HepG2 (cell line): Measurements from ENCODE around the gene MBOAT7. TPM values are rescaled to one million over a fixed set of nuclear protein-coding genes. Genes with fewer than 3 reads are reported as not detected.

Source experiments
- AKAP8 ChIP-seq: sonication (generic); formaldehyde crosslinking; IDR thresholded peaks from 2 replicates; pipeline ENCODE4 v1.5.1; 2020; ENCODE audit warnings: mild to moderate bottlenecking, missing genetic modification reagents
- E2F1 ChIP-seq: sonication (generic); formaldehyde crosslinking; IDR thresholded peaks from 2 replicates; pipeline ENCODE4 v1.5.0; 2020; ENCODE audit warnings: missing genetic modification reagents
- FOXP1 ChIP-seq, 2 experiments: fragments of 450-650 bp in 1 of 2; IDR thresholded peaks; 2 replicates each; pipeline ENCODE4 v1.6.1; 2017 to 2018; ENCODE audit warnings: antibody characterized with exemption in 1 of 2
- KDM2A ChIP-seq: sonication (generic); formaldehyde crosslinking; IDR thresholded peaks from 2 replicates; pipeline ENCODE4 v1.4.0; 2020; ENCODE audit warnings: low read depth, missing genetic modification reagents, borderline replicate concordance
- KDM6A ChIP-seq: IDR thresholded peaks from 2 replicates; pipeline ENCODE4 v1.6.1; 2016; ENCODE audit warnings: low read depth
- SMARCC2 ChIP-seq: fragments of 450-650 bp; IDR thresholded peaks from 2 replicates; pipeline ENCODE4 v1.6.1; 2017; ENCODE audit warnings: antibody characterized with exemption, mild to moderate bottlenecking
- THAP9 ChIP-seq: sonication (generic); formaldehyde crosslinking; IDR thresholded peaks from 2 replicates; pipeline ENCODE4; 2020; ENCODE audit warnings: missing genetic modification reagents, mild to moderate bottlenecking, borderline replicate concordance
- TRIM22 ChIP-seq: fragments of 450-650 bp; IDR thresholded peaks from 2 replicates; pipeline ENCODE4 v1.6.1; 2017
- ZFP36L1 ChIP-seq: sonication (generic); formaldehyde crosslinking; IDR thresholded peaks from 2 replicates; pipeline ENCODE4 v1.8.0; 2022; ENCODE audit warnings: mild to moderate bottlenecking, missing genetic modification reagents, moderate library complexity
- ZNF235 ChIP-seq: sonication (generic); formaldehyde crosslinking; IDR thresholded peaks from 2 replicates; pipeline ENCODE4 v1.8.1; 2023; ENCODE audit warnings: mild to moderate bottlenecking, missing genetic modification reagents, borderline replicate concordance
- ZNF512 ChIP-seq: sonication (generic); formaldehyde crosslinking; IDR thresholded peaks from 2 replicates; pipeline ENCODE4 v1.4.0; 2020; ENCODE audit warnings: mild to moderate bottlenecking, missing genetic modification reagents
- ZNF672 ChIP-seq: sonication (generic); formaldehyde crosslinking; IDR thresholded peaks from 2 replicates; pipeline ENCODE4 v1.8.1; 2022; ENCODE audit warnings: missing genetic modification reagents
- ZSCAN5A ChIP-seq: sonication (generic); formaldehyde crosslinking; IDR thresholded peaks from 2 replicates; pipeline ENCODE4 v1.8.0; 2022; ENCODE audit warnings: mild to moderate bottlenecking, missing genetic modification reagents, borderline replicate concordance
- polyA plus RNA-seq, 8 experiments: library from polyadenylated mRNA; depleted of rRNA in 3 of 8; stranded (reverse) in 7 of 8; unstranded in 1 of 8; fragments of >200 nt; fragmentation: Illumina TruSeq in 4 of 8; extraction: Trizol in 4 of 8; gene quantifications; 2 replicates each; pipeline versions ENCODE4 v1.2.1 to v1.2.3, GENCODE V29; 2011 to 2016; ENCODE audit warnings: low read depth in 4 of 8, missing spikeins in 1 of 8, mixed read lengths in 1 of 8; ENCODE audit not compliant: insufficient read depth in 1 of 8
- total RNA-seq, 5 experiments: library from RNA; depleted of rRNA; stranded (reverse); fragments of >200 nt; fragmentation: Illumina TruSeq; extraction: Trizol; gene quantifications; 2 replicates each; pipeline ENCODE4 v1.2.3, GENCODE V29; 2016; ENCODE audit warnings: low read depth in 1 of 5
- TF ChIP-seq, protein P1 (sequence below): sonication (generic); formaldehyde crosslinking; IDR thresholded peaks from 2 replicates; pipeline ENCODE4 v1.4.0; 2020; ENCODE audit warnings: missing genetic modification reagents, borderline replicate concordance
- TF ChIP-seq, protein P2 (sequence below): IDR thresholded peaks from 2 replicates; pipeline ENCODE4 v1.6.1; 2016; ENCODE audit warnings: low read depth

The MBOAT7 gene
- total and polyA plus RNA-seq, 2 of the 13 experiments (the other 11 are each of a cell fraction or from before 2014, with no cell fraction given), result 22.2 to 25.5 TPM

DNA sequence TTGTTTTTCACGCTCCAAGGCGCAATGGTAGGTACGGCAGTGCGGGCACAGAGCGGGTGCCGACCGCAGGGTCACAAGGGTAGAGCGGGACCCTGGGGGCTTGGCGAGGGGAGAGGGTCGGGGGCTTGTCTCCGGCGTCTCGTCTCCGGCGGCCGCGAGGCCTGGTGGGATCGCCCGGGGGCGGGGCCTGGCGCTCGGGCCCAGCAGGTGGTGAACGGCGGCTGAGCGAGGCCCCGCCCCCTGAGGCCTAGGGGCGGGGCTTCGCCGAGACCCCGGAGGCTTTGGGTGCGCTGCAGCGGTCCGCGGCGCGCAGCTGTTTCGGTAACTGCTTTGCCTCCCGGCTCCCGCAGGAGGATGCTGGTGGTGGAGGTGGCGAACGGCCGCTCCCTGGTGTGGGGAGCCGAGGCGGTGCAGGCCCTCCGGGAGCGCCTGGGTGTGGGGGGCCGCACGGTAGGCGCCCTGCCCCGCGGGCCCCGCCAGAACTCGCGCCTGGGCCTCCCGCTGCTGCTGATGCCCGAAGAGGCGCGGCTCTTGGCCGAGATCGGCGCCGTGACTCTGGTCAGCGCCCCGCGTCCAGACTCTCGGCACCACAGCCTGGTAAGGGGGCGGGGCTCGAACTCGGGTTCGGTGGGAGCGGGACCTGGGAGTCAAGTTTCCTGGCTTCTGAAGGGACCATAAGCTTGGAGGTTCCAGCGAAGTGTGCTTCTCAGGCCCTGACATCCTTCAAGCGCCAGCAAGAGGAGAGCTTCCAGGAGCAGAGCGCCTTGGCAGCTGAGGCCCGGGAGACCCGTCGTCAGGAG, 1.8 kb upstream of the MBOAT7 start, which contains the start of gene TSEN34 (continued):
- TF ChIP-seq, protein P1, sequence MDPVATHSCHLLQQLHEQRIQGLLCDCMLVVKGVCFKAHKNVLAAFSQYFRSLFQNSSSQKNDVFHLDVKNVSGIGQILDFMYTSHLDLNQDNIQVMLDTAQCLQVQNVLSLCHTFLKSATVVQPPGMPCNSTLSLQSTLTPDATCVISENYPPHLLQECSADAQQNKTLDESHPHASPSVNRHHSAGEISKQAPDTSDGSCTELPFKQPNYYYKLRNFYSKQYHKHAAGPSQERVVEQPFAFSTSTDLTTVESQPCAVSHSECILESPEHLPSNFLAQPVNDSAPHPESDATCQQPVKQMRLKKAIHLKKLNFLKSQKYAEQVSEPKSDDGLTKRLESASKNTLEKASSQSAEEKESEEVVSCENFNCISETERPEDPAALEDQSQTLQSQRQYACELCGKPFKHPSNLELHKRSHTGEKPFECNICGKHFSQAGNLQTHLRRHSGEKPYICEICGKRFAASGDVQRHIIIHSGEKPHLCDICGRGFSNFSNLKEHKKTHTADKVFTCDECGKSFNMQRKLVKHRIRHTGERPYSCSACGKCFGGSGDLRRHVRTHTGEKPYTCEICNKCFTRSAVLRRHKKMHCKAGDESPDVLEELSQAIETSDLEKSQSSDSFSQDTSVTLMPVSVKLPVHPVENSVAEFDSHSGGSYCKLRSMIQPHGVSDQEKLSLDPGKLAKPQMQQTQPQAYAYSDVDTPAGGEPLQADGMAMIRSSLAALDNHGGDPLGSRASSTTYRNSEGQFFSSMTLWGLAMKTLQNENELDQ (CRISPR knock-in tag), result no peak
- no peak for TF ChIP-seq KDM6A (CRISPR knock-in tag)
- TF ChIP-seq E2F1 (CRISPR knock-in tag), result no peak
- TF ChIP-seq TRIM22, result no peak
- peak; percentile 87 for TF ChIP-seq AKAP8
- TF ChIP-seq ZNF672 (CRISPR knock-in tag), result no peak
- no peak for TF ChIP-seq FOXP1 (IDR thresholded peaks at IDR 0.05)
- no peak for TF ChIP-seq FOXP1 (CRISPR knock-in tag; IDR thresholded peaks at IDR 0.05)
- TF ChIP-seq ZNF512 (CRISPR knock-in tag), result no peak
- no peak for TF ChIP-seq SMARCC2
- TF ChIP-seq THAP9 (CRISPR knock-in tag), result peak; percentile 94; the same call in 1 of the 2 replicates
- 0 out of 2 replicates have a peak, but pooled peaks have one; percentile 46 for TF ChIP-seq ZSCAN5A (CRISPR knock-in tag)
- TF ChIP-seq KDM2A (CRISPR knock-in tag), result peak; percentile 81; the same call in 1 of the 2 replicates
- TF ChIP-seq ZFP36L1 (CRISPR knock-in tag), result 0 out of 2 replicates have a peak, but pooled peaks have one; percentile 33
- TF ChIP-seq, protein P2, sequence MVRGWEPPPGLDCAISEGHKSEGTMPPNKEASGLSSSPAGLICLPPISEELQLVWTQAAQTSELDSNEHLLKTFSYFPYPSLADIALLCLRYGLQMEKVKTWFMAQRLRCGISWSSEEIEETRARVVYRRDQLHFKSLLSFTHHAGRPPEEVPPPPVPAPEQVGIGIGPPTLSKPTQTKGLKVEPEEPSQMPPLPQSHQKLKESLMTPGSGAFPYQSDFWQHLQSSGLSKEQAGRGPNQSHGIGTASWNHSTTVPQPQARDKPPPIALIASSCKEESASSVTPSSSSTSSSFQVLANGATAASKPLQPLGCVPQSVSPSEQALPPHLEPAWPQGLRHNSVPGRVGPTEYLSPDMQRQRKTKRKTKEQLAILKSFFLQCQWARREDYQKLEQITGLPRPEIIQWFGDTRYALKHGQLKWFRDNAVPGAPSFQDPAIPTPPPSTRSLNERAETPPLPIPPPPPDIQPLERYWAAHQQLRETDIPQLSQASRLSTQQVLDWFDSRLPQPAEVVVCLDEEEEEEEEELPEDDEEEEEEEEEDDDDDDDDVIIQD, result no peak
- TF ChIP-seq ZNF235 (CRISPR knock-in tag), result peak; percentile 85; the same call in 1 of the 2 replicates
